Sigmoid colon (tissue), 4 donors: Measurements from ENCODE around the gene RNF212.

Experiments used
- CTCF ChIP-seq, 4 experiments: fragments of 450-650 bp in 3 of 4; fragments of 200-600 bp in 1 of 4; IDR thresholded peaks; one replicate each; pipeline ENCODE4 v1.5.1; 2016 to 2019; ENCODE audit warnings: antibody characterized with exemption in 4 of 4, mild to moderate bottlenecking in 3 of 4, moderate library complexity in 2 of 4
- EP300 ChIP-seq, 4 donors: sonication (generic); formaldehyde crosslinking; IDR thresholded peaks; one replicate each; pipeline ENCODE4 v1.6.1; 2017; ENCODE audit warnings: antibody characterized with exemption in 4 of 4

GRCh38 chr4:1058198-1058996 is 55.0 kb downstream of the RNF212 start:
- TF ChIP-seq EP300 (IDR thresholded peaks at IDR 0.05): no peak
- TF ChIP-seq CTCF (IDR thresholded peaks at IDR 0.05): no peak
